Smooth muscle cell (in vitro differentiated cells): ENCODE data around the gene GGT7. TPM values are rescaled to one million over a fixed set of nuclear protein-coding genes. Genes with fewer than 3 reads are reported as not detected.

Source experiments
- DNase-seq: peaks from one replicate; lab custom pipeline; 2025; ENCODE audit not compliant: unreplicated experiment; lab: John Stamatoyannopoulos, UW
- H2AFZ ChIP-seq: fragments of 200-600 bp; sonication (generic); 2 replicates; pipeline ENCODE4 v1.6.0; 2016; ENCODE audit warnings: antibody characterized with exemption, low read depth, mild to moderate bottlenecking
- H3F3A ChIP-seq: fragments of 200-600 bp; sonication (generic); 2 replicates; pipeline ENCODE4 v1.6.0; 2017; ENCODE audit warnings: antibody characterized with exemption, low read depth
- H3K27ac ChIP-seq: fragments of 200-600 bp; sonication (generic); 2 replicates; pipeline ENCODE4 v1.5.1; 2016; ENCODE audit warnings: low read depth, mild to moderate bottlenecking
- H3K27me3 ChIP-seq: fragments of 200-600 bp; sonication (generic); 2 replicates; pipeline ENCODE4 v1.6.1; 2016; ENCODE audit warnings: low read depth, mild to moderate bottlenecking
- H3K36me3 ChIP-seq: fragments of 200-600 bp; sonication (generic); 2 replicates; pipeline ENCODE4 v1.5.1; 2016; ENCODE audit warnings: low read depth
- H3K4me1 ChIP-seq: fragments of 200-600 bp; sonication (generic); 2 replicates; pipeline ENCODE4 v1.5.1; 2016; ENCODE audit warnings: low read depth
- H3K4me2 ChIP-seq: fragments of 200-600 bp; sonication (generic); 2 replicates; pipeline ENCODE4 v1.6.0; 2016; ENCODE audit warnings: mild to moderate bottlenecking
- H3K4me3 ChIP-seq: fragments of 200-600 bp; sonication (generic); 2 replicates; pipeline ENCODE4 v1.5.1; 2016; ENCODE audit warnings: mild to moderate bottlenecking
- H3K79me2 ChIP-seq: fragments of 200-600 bp; sonication (generic); 2 replicates; pipeline ENCODE4 v1.6.0; 2016; ENCODE audit warnings: low read depth, mild to moderate bottlenecking
- H3K9ac ChIP-seq: fragments of 200-600 bp; sonication (generic); 2 replicates; pipeline ENCODE4 v1.6.0; 2016; ENCODE audit warnings: low read depth
- H3K9me3 ChIP-seq: fragments of 200-600 bp; sonication (generic); replicated peaks from 2 replicates; pipeline ENCODE4 v1.5.1; 2016; ENCODE audit warnings: low read depth
- H4K20me1 ChIP-seq: fragments of 200-600 bp; sonication (generic); 2 replicates; pipeline ENCODE4 v1.6.0; 2016; ENCODE audit warnings: low read depth
- CTCF ChIP-seq: fragments of 200-600 bp; sonication (generic); IDR thresholded peaks from 2 replicates; pipeline ENCODE4 v1.5.1; 2017; ENCODE audit warnings: borderline replicate concordance, mild to moderate bottlenecking, antibody characterized with exemption; ENCODE audit not compliant: insufficient read depth, poor library complexity, severe bottlenecking
- WGBS: methylation state at CpG from one replicate; pipeline ENCODE4 v1.1.7; 2016; ENCODE audit warnings: low lambda C conversion rate; 5-methylcytosine and 5-hydroxymethylcytosine counted together
- polyA plus RNA-seq: library from polyadenylated mRNA; unstranded; fragments of >200 nt; fragmentation: Nextera tagmentation; extraction: Ambion mirVana; gene quantifications from 2 replicates; pipeline ENCODE4 v1.2.1, GENCODE V29; 2016
- total RNA-seq: library from RNA; depleted of rRNA; stranded (reverse); fragments of >200 nt; gene quantifications from 2 replicates; pipeline ENCODE4 v1.2.3, GENCODE V29; 2014

GGT7 gene
- total and polyA plus RNA-seq, 2 experiments from 2014 or later: 4.0 to 15.2 TPM

- no peaks in the 10 kb centered on the region for H3F3A ChIP-seq
- peaks cover 56% of the 10 kb centered on the region for H3K79me2 ChIP-seq
- H3K36me3 ChIP-seq: no peaks in the 10 kb centered on the region
- H3K4me3 ChIP-seq: peak overlapping the region; percentile 98
- no peaks in the 10 kb centered on the region for H3K27me3 ChIP-seq
- WGBS: 3% methylated on average over 2 of the region's 2 CpGs
- no peak for TF ChIP-seq CTCF
- H3K9ac ChIP-seq: peak overlapping the region; percentile 74
- peak overlapping the region; percentile 71 for H2AFZ ChIP-seq
- no peaks in the 10 kb centered on the region for H3K9me3 ChIP-seq
- peak overlapping the region; percentile 96 for H3K4me2 ChIP-seq
- peaks cover 8% of the 10 kb centered on the region for H3K4me1 ChIP-seq
- peak overlapping the region; percentile 47 for H3K27ac ChIP-seq
- DNase-seq: no peak
- H4K20me1 ChIP-seq: peaks cover 51% of the 10 kb centered on the region
These were observed 48.2 kb downstream of the GGT7 start for GRCh38 chr20:34824452-34824805.

- peak overlapping the region; percentile 47 for H3K27ac ChIP-seq
- no peak for DNase-seq
These were observed 48.6 kb downstream of the GGT7 start for GRCh38 chr20:34824026-34824425.

GRCh38 chr20:34820805-34821578, 51.7 kb downstream of the GGT7 start:
- Histone ChIP-seq H3K4me3 (no peak overlapping the region), H3K4me2 (no peak overlapping the region), H3K79me2 (peaks cover 88% of the 10 kb centered on the region), H3F3A (no peaks in the 10 kb centered on the region), H3K4me1 (peaks cover 8% of the 10 kb centered on the region), H3K9me3 (no peaks in the 10 kb centered on the region), H3K9ac (no peak overlapping the region), H3K27ac (no peak overlapping the region), H4K20me1 (peaks cover 84% of the 10 kb centered on the region), H2AFZ (no peak overlapping the region), H3K36me3 (no peaks in the 10 kb centered on the region), H3K27me3 (no peaks in the 10 kb centered on the region)
- 78% methylated on average over 8 of the region's 8 CpGs for WGBS
- TF ChIP-seq CTCF: no peak
- DNase-seq: no peak

More at GRCh38 chr20:34824026-34824425, 48.6 kb downstream of the GGT7 start:
- Histone ChIP-seq H3K27me3 (no peaks in the 10 kb centered on the region), H3K4me3 (peak overlapping the region; percentile 98), H4K20me1 (peaks cover 55% of the 10 kb centered on the region), H3K9me3 (no peaks in the 10 kb centered on the region), H3K79me2 (peaks cover 60% of the 10 kb centered on the region), H3K36me3 (no peaks in the 10 kb centered on the region), H3F3A (no peaks in the 10 kb centered on the region), H3K4me1 (peaks cover 8% of the 10 kb centered on the region), H3K9ac (peak overlapping the region; percentile 74), H3K4me2 (peak overlapping the region; percentile 96), H2AFZ (no peak overlapping the region)
- no peak for TF ChIP-seq CTCF
- WGBS: 20% methylated on average over 1 of the region's 1 CpG

GRCh38 chr20:34817801-34818200, 54.9 kb downstream of the GGT7 start:
- Histone ChIP-seq H3K4me1 (no peaks in the 10 kb centered on the region), H3F3A (no peaks in the 10 kb centered on the region), H4K20me1 (peaks cover 97% of the 10 kb centered on the region), H3K79me2 (peaks cover 98% of the 10 kb centered on the region), H3K27me3 (no peaks in the 10 kb centered on the region), H3K4me3 (no peak overlapping the region), H3K27ac (no peak overlapping the region), H3K9ac (no peak overlapping the region), H2AFZ (no peak overlapping the region), H3K36me3 (no peaks in the 10 kb centered on the region), H3K4me2 (no peak overlapping the region), H3K9me3 (no peaks in the 10 kb centered on the region)
- DNase-seq: no peak
- no peak for TF ChIP-seq CTCF
- 51% methylated on average over 2 of the region's 2 CpGs for WGBS
